Activated B cell treated with CpG ODN at 0.5 μM for 24 hours (primary cell): Measurements from ENCODE around the gene GRIK1. TPM values are rescaled to one million over a fixed set of nuclear protein-coding genes. Genes with fewer than 3 reads are reported as not detected.

Experiments used
- ATAC-seq: fragments of 200-7000 bp; cut with Tn5 transposase; one replicate; pipeline ENCODE4 v1.10.0; 2021; ENCODE audit warnings: low read depth, mild to moderate bottlenecking, moderate library complexity
- CTCF ChIA-PET: fragments of 350-600 bp; sonication (Branson Sonifier 250); formaldehyde crosslinking; loops from one replicate; lab custom pipeline; 2021; ENCODE audit warnings: antibody characterized with exemption; lab: Charles Lee
- POLR2A ChIA-PET: fragments of 350-600 bp; sonication (Branson Sonifier 250); formaldehyde crosslinking; loops from one replicate; lab custom pipeline; 2021; ENCODE audit warnings: antibody characterized with exemption; lab: Charles Lee
- DNase-seq: peaks from one replicate; pipeline ENCODE4 v3.0.0; 2022
- H3K27ac Mint-ChIP-seq: one replicate; pipeline ENCODE4 v1.8.0; 2020; ENCODE audit warnings: mixed read lengths
- H3K27me3 Mint-ChIP-seq: one replicate; pipeline ENCODE4 v1.8.0; 2021; ENCODE audit warnings: mixed read lengths
- H3K36me3 Mint-ChIP-seq: one replicate; pipeline ENCODE4 v1.8.0; 2021; ENCODE audit warnings: low read depth, mixed read lengths
- H3K4me1 Mint-ChIP-seq: one replicate; pipeline ENCODE4 v1.8.0; 2021; ENCODE audit warnings: mixed read lengths
- H3K4me3 Mint-ChIP-seq: one replicate; pipeline ENCODE4 v1.8.0; 2020; ENCODE audit warnings: mild to moderate bottlenecking, mixed read lengths
- H3K9me3 Mint-ChIP-seq: one replicate; pipeline ENCODE4 v1.8.0; 2020; ENCODE audit warnings: mixed read lengths
- intact Hi-C: fragments of 100-400 bp; cut with micrococcal nuclease; formaldehyde crosslinking; loops from one replicate; pipeline ENCODE4 v1.15.1; 2024
- total RNA-seq: library from RNA; stranded (reverse); gene quantifications from 2 replicates; pipeline ENCODE4 v1.2.3, GENCODE V29; 2022
- TF ChIP-seq, protein P1 (sequence below): fragments of 200-600 bp; IDR thresholded peaks from one replicate; pipeline ENCODE4 v1.8.0; 2022; ENCODE audit warnings: antibody characterized with exemption, mild to moderate bottlenecking

Gene GRIK1
- total RNA-seq, 1 donor from 2014 or later = not detected

DNA sequence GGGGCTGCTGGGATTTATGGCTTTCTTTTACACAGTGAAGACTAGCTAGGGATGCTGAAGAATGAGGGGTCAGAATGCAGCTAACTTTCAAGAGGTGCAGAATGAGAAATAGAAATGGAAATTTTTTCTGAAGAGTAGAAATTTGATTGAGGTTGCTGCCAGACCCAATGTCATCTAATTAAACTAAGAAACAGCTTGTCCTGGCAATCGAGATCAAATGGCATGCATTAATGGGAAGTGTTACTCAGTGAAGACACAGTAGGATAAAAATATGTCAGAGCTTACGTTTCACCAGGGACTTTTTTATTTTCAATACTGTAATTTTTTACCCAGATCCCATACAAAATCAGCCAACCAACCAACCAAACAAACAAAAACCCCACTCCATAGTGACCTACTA, 306.0 kb downstream of the GRIK1 start:
- Mint-ChIP-seq H3K4me1 (peaks cover 19% of the 10 kb centered on the region), H3K4me3 (no peak overlapping the region), H3K27me3 (no peaks in the 10 kb centered on the region), H3K27ac (no peak overlapping the region), H3K36me3 (no peaks in the 10 kb centered on the region), H3K9me3 (peaks cover 11% of the 10 kb centered on the region)
- TF ChIP-seq, protein P1, sequence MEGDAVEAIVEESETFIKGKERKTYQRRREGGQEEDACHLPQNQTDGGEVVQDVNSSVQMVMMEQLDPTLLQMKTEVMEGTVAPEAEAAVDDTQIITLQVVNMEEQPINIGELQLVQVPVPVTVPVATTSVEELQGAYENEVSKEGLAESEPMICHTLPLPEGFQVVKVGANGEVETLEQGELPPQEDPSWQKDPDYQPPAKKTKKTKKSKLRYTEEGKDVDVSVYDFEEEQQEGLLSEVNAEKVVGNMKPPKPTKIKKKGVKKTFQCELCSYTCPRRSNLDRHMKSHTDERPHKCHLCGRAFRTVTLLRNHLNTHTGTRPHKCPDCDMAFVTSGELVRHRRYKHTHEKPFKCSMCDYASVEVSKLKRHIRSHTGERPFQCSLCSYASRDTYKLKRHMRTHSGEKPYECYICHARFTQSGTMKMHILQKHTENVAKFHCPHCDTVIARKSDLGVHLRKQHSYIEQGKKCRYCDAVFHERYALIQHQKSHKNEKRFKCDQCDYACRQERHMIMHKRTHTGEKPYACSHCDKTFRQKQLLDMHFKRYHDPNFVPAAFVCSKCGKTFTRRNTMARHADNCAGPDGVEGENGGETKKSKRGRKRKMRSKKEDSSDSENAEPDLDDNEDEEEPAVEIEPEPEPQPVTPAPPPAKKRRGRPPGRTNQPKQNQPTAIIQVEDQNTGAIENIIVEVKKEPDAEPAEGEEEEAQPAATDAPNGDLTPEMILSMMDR = no peak
- ChIA-PET CTCF (no interaction called here), POLR2A (no interaction called here)
- intact Hi-C loops = no loop called here
- ATAC-seq (no peak), DNase-seq (no peak)

DNA sequence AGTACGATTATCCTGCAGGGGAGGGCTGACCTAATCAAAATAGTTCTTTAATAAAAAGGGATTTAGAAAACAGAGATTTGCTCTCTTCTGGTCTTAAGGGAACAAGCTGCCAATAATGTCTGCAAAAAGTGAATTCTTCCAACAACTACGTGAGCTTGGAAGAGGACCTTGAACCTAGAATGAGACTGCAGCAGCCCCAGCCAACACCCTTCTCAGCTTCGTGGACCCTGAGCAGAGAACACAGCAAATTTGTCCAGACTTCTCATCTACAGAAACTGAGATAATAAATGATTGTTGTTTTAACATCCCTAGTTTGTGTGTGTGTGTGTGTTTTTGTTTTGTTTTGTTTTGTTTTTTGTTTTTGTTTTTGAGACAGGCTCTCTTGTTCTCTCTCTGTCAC, 309.4 kb downstream of the GRIK1 start:
- Mint-ChIP-seq H3K4me1 (no peaks in the 10 kb centered on the region), H3K36me3 (no peaks in the 10 kb centered on the region), H3K9me3 (no peaks in the 10 kb centered on the region), H3K4me3 (no peak overlapping the region), H3K27ac (no peak overlapping the region), H3K27me3 (no peaks in the 10 kb centered on the region)
- TF ChIP-seq, protein P1 = no peak
- POLR2A ChIA-PET = no interaction called here
- CTCF ChIA-PET = no interaction called here
- intact Hi-C loops = no loop called here
- DNase-seq = no peak
- ATAC-seq = no peak

DNA sequence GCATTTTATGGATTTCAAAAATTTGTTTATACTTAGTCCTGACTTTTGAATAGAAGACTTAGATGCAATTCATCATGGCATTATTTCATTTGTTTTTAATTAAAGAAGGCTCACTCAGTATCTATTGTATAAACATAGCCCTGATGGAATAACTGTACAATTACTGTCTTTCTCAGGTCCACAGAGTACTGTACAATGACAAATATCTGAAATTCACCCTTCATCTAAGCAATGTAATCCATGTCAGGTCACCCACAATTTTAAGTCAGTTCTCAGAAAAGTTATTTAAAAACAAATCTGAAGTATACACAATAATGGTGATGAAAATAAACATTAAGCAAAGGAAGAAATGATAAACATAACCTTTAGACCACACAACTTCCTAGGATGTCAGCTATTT, 311.9 kb downstream of the GRIK1 start:
- no peak overlapping the region for H3K27ac Mint-ChIP-seq
- no peaks in the 10 kb centered on the region for H3K36me3 Mint-ChIP-seq
- ChIA-PET CTCF (no interaction called here), POLR2A (no interaction called here)
- intact Hi-C loops = no loop called here
- ATAC-seq (no peak), DNase-seq (no peak)
- H3K27me3 Mint-ChIP-seq = no peaks in the 10 kb centered on the region
- H3K4me3 Mint-ChIP-seq = no peak overlapping the region
- TF ChIP-seq, protein P1 = no peak
- no peaks in the 10 kb centered on the region for H3K9me3 Mint-ChIP-seq
- no peaks in the 10 kb centered on the region for H3K4me1 Mint-ChIP-seq

DNA sequence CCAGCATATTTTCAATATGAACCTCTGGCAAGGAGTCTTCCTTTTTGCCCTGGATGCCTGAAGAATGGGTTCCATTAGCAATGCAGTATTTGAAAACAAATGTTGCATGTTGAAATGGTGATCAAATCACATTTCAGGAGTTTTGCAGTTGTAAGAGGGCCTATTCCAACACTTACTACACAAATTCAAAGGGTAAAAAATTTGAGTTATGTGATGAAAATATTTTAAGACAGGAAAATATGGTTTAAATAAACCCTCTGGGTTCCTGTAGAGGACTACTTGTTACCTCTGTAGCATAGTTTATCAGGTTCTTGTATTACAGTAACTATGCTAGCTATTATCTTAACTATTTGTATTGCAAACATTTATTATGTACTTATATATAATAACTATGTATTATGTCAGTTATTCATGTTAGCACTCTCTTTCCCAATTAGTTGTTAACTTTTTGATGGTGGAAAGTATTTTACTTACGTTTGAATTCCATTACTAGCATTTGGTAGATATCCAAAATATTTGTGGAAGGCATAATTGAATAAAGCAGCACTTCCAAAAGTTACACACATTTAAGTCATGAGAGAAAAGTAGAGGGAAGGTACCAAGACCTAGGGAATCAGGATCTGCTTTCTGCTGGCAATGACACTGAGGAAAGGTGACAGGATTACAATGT, 312.9 kb downstream of the GRIK1 start:
- Mint-ChIP-seq H3K4me1 (no peaks in the 10 kb centered on the region), H3K36me3 (no peaks in the 10 kb centered on the region), H3K27ac (no peak overlapping the region), H3K9me3 (no peaks in the 10 kb centered on the region), H3K27me3 (no peaks in the 10 kb centered on the region), H3K4me3 (no peak overlapping the region)
- intact Hi-C loops = no loop called here
- ATAC-seq (no peak), DNase-seq (no peak)
- ChIA-PET CTCF (no interaction called here), POLR2A (no interaction called here)
- TF ChIP-seq, protein P1 = no peak

DNA sequence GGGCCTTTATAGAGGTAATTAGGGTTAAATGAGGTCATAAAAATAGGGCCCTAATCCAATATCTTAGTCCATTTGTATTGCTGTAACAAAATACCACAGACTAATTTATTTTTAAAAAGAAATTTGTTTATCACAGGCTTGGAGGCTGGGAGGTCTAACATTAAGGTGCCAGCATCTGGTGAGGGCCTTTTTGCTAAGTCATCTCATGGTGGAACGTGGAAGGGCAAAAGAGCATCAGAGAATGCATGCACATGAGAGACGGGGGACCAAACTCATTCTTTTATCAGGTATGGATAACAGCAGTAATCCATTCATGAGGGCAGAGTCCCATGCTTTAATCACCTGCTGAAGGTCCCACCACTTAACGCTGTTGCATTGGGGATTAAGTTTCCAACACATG, 313.8 kb downstream of the GRIK1 start:
- no peak for ATAC-seq
- H3K27ac Mint-ChIP-seq = no peak overlapping the region
- H3K36me3 Mint-ChIP-seq = no peaks in the 10 kb centered on the region
- H3K4me3 Mint-ChIP-seq = no peak overlapping the region
- no peaks in the 10 kb centered on the region for H3K4me1 Mint-ChIP-seq
- TF ChIP-seq, protein P1 = no peak
- no peaks in the 10 kb centered on the region for H3K27me3 Mint-ChIP-seq
- intact Hi-C loops = no loop called here
- no peak for DNase-seq
- H3K9me3 Mint-ChIP-seq = no peaks in the 10 kb centered on the region
- CTCF ChIA-PET = no interaction called here
- POLR2A ChIA-PET = no interaction called here
